Measurements from ENCODE around the gene ODC1. TPM values are rescaled to one million over a fixed set of nuclear protein-coding genes. Genes with fewer than 3 reads are reported as not detected.

ODC1 gene
- total and polyA plus RNA-seq, 2 donors (not counting 1 experiment from before 2014, with no cell fraction given) = 86.4 to 89.3 TPM

DNA sequence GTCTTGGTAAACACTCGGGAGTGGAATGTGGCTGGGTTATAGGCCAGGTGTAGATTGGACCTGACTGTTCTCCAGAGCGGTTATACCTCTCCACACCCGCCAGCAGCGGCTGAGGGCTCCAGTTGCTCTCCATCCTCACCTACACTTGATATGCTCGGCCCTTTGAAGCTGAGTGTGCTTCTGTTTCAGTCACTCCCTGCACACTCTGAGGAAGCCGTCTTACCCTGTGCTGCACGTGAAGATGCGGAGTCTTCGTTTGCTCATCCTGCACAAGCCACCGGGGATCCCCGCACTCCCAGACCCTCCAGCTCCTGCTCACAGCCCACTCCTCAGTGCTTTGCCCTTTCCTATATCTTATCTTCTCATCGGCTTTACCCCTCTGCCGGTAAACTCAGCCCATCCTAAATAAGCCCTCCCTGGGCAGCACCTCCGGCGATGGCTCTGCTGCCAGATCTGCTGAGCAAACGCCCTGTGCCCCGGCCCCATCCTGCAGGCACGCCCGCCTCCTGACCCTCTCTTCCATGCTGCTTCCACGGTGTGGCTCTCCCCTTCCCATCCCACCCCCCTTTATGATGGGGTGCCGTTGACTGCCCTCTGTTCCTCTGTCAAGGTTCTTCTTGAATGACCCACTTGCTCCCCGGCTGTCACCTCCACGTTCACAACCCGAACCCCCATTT is 47.3 kb upstream of the ODC1 start:
- DNase-seq (ENCODE audit: low read depth in 2 of 2) = no peak
- no peak overlapping the region for H3K4me2 ChIP-seq (ENCODE audit: extremely low read depth, insufficient read depth, low read length)
- H3K4me1 ChIP-seq (ENCODE audit: control insufficient read depth, extremely low read depth, insufficient read depth, low read length) = no peaks in the 10 kb centered on the region
- TF ChIP-seq CTCF (conservative IDR thresholded peaks at IDR 0.05 in 1 of 2, IDR thresholded peaks at IDR 0.05 in 1 of 2; ENCODE audit: low read depth in 1 of 2, low read length in 2 of 2) (no peak), EZH2 (IDR thresholded peaks at IDR 0.05; ENCODE audit: low read length, missing control alignments) (no peak)
- H3K4me3 ChIP-seq (replicated peaks in 1 of 4; ENCODE audit: control extremely low read depth in 1 of 4, insufficient read depth in 1 of 4, low read depth in 3 of 4, low read length in 4 of 4) = no peak overlapping the region
- H3K36me3 ChIP-seq (ENCODE audit: control insufficient read depth, insufficient read depth, low read length) = no peaks in the 10 kb centered on the region
- peaks cover 16% of the 10 kb centered on the region for H3K27me3 ChIP-seq (ENCODE audit: control insufficient read depth, insufficient read depth, low read length)
- H3K27ac ChIP-seq (ENCODE audit: insufficient read depth, low read length) = no peak overlapping the region
- no peaks in the 10 kb centered on the region for H3K79me2 ChIP-seq (ENCODE audit: control insufficient read depth, insufficient read depth, low read length)
- no peak overlapping the region for H3K9ac ChIP-seq (ENCODE audit: insufficient read depth, low read length)
- no peaks in the 10 kb centered on the region for H4K20me1 ChIP-seq (ENCODE audit: control insufficient read depth, extremely low read depth, insufficient read depth, low read length)
- no peak overlapping the region for H2AFZ ChIP-seq (ENCODE audit: low read length)
- no peaks in the 10 kb centered on the region for H3K9me3 ChIP-seq (ENCODE audit: control insufficient read depth, insufficient read depth, low read depth, low read length)

- DNase-seq (ENCODE audit: low read depth in 2 of 2) = no peak
Observed at GRCh38 chr2:10494351-10495066, 46.4 kb upstream of the ODC1 start.

More at GRCh38 chr2:10494351-10495066, 46.4 kb upstream of the ODC1 start:
- Histone ChIP-seq H3K9ac (ENCODE audit: insufficient read depth, low read length) (no peak overlapping the region), H3K79me2 (ENCODE audit: control insufficient read depth, insufficient read depth, low read length) (no peaks in the 10 kb centered on the region), H3K4me1 (ENCODE audit: control insufficient read depth, extremely low read depth, insufficient read depth, low read length) (no peaks in the 10 kb centered on the region), H3K9me3 (ENCODE audit: control insufficient read depth, insufficient read depth, low read depth, low read length) (no peaks in the 10 kb centered on the region), H3K27ac (ENCODE audit: insufficient read depth, low read length) (no peak overlapping the region), H3K36me3 (ENCODE audit: control insufficient read depth, insufficient read depth, low read length) (no peaks in the 10 kb centered on the region), H3K4me3 (replicated peaks in 1 of 4; ENCODE audit: control extremely low read depth in 1 of 4, insufficient read depth in 1 of 4, low read depth in 3 of 4, low read length in 4 of 4) (no peak overlapping the region), H3K4me2 (ENCODE audit: extremely low read depth, insufficient read depth, low read length) (no peak overlapping the region), H3K27me3 (ENCODE audit: control insufficient read depth, insufficient read depth, low read length) (peaks cover 16% of the 10 kb centered on the region), H2AFZ (ENCODE audit: low read length) (no peak overlapping the region), H4K20me1 (ENCODE audit: control insufficient read depth, extremely low read depth, insufficient read depth, low read length) (no peaks in the 10 kb centered on the region)
- TF ChIP-seq EZH2 (IDR thresholded peaks at IDR 0.05; ENCODE audit: low read length, missing control alignments) (no peak), CTCF (conservative IDR thresholded peaks at IDR 0.05 in 1 of 2, IDR thresholded peaks at IDR 0.05 in 1 of 2; ENCODE audit: low read depth in 1 of 2, low read length in 2 of 2) (no peak)

Data from fibroblast of lung (primary cell).